ENCODE results near the gene CHST1.

Gene CHST1

DNA sequence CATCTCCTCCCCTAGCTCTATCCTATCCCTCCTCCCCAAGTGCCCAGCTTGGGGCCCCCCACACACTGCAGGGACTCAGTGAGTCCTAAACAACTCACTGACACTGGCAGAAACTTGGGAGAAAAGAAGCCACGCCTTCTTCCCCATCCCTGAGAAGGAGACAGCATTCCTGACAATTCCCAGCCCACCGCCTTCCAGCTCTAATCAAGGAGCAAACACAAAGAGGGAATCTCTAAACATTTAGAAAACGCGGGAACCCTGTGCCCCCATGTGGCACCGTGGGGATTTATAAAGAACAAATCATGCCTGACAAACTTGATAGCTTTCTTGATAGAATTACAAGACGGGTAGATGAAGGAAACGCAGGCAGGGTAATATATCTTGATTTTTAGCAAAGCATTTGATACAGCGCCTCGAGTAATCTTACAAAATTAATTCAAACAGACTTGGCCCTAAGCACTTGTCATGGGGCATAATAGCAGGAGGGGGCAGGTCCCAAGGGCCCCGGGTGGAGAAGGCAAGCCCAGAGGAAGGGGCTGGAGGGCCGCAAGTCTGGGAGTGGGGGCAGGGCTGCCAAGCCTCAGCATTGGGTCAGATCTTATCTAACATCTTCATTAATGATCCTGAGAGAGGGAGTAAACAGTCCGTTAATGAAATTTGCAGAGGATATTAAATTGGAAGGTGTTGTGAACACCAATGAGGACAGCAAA is 4.5 kb downstream of the CHST1 start:
- Histone ChIP-seq H3K27me3 (replicated peaks) (peaks cover 14% of the 10 kb centered on the region), H3K4me3 (ENCODE audit: low read depth, low read length) (no peak overlapping the region), H3K27ac (no peak overlapping the region), H3K36me3 (replicated peaks) (no peaks in the 10 kb centered on the region)
- no peak for DNase-seq
- TF ChIP-seq CTCF (IDR thresholded peaks at IDR 0.05; ENCODE audit: low read depth, low read length, missing control alignments) = no peak
- in situ Hi-C loops (cut with HindIII; ENCODE audit: low pct_ligation_motif_present, low sequenced_read_pairs) = loop anchor here (25.0 kb wide), 1 partner anchor 274 kb away; no protein-coding TSS in a partner anchor

GRCh38 chr11:45659818-45660160 is 5.6 kb downstream of the CHST1 start:
- in situ Hi-C loops (cut with HindIII; ENCODE audit: low pct_ligation_motif_present, low sequenced_read_pairs) = loop anchor here (25.0 kb wide), 1 partner anchor 272 kb away; no protein-coding TSS in a partner anchor
- Histone ChIP-seq H3K4me3 (ENCODE audit: low read depth, low read length) (no peak overlapping the region), H3K36me3 (replicated peaks) (no peaks in the 10 kb centered on the region), H3K27ac (no peak overlapping the region), H3K27me3 (replicated peaks) (peaks cover 6% of the 10 kb centered on the region)
- no peak for DNase-seq
- no peak for TF ChIP-seq CTCF (IDR thresholded peaks at IDR 0.05; ENCODE audit: low read depth, low read length, missing control alignments)

DNA sequence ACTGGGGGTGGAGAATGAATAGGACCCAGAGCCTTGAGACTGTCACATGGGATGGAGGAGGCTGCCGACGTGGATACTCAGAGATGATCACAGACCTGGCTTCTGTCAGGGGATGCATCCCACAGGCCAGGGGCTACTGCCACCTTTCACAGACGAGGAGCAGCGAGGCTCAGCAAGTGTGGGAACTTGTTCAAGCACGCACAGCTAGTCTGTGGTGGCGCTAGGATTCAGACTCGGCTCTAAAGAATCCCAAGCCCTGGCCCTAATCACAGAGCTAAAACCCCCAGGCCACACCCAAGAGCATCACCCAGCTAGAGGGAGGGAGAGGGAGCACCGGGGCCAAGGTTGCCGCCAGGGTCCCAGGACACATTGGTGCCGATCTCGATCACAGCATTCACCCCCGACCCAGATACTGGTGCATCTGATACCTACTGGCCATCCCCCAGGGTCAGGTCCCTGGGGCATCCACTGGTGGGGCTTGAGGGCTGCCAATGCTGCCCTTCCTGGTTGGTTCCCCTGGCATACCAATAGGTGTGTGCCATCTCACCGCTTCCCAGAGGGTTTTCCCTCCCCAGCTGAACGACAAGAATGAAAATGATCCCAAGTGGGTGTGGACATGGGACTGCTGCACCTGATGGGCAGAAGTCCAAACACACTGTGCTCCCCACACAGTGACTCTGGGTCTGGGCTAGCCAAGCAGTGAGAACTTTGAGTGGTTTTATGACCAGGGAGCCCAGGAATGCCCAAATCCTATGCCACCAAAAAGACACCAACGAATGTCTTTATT is 6.2 kb downstream of the CHST1 start:
- no peak for TF ChIP-seq CTCF (IDR thresholded peaks at IDR 0.05; ENCODE audit: low read depth, low read length, missing control alignments)
- in situ Hi-C loops (cut with HindIII; ENCODE audit: low pct_ligation_motif_present, low sequenced_read_pairs) = loop anchor here (25.0 kb wide), 1 partner anchor 272 kb away; no protein-coding TSS in a partner anchor
- no peak for DNase-seq
- H3K27me3 ChIP-seq (replicated peaks) = peaks cover 2% of the 10 kb centered on the region
- H3K27ac ChIP-seq = no peak overlapping the region
- no peaks in the 10 kb centered on the region for H3K36me3 ChIP-seq (replicated peaks)
- H3K4me3 ChIP-seq (ENCODE audit: low read depth, low read length) = no peak overlapping the region

- in situ Hi-C loops (cut with HindIII; ENCODE audit: low pct_ligation_motif_present, low sequenced_read_pairs) = loop anchor here (25.0 kb wide), 1 partner anchor 271 kb away; no protein-coding TSS in a partner anchor
- Histone ChIP-seq H3K4me3 (ENCODE audit: low read depth, low read length) (no peak overlapping the region), H3K36me3 (replicated peaks) (no peaks in the 10 kb centered on the region), H3K27me3 (replicated peaks) (no peaks in the 10 kb centered on the region), H3K27ac (no peak overlapping the region)
- peak; percentile 63 for DNase-seq
- no peak for TF ChIP-seq CTCF (IDR thresholded peaks at IDR 0.05; ENCODE audit: low read depth, low read length, missing control alignments)
Measured at GRCh38 chr11:45658292-45658991, 7.0 kb downstream of the CHST1 start.

DNA sequence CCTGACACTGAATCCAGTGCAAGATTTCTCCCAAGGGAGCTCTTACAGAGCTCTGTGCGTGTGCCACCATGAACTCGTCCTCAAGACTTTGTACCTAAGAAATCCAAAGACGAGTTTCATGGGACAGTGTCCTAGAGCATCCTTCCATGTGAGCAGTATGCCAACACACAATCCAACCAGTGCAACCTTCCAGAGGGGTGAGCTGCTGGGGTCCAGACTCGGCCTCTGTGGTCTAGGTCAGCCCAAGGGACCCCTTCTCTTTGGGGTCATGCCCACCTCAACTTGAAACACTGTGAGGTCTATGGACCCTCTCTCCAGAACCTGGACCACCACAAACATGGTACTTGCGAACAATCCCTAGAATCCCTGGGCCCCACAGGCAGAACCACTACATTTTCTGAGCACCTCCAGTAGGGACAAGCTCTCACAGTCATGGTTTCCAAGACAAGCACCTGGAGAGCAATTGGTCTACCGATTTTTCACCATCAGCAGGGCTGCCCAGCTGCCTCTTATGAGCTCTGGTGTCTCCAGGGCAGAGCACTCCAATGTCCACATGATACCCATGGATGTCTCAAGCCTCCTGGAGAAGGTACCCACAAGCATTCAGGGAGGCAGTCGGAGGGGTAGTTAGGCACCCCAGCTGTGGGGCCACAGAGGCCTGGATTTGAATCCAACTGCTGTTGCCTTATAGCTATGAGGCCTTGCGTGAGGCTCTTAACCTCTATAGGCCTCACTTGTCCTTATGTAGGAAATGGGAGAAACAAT is 7.7 kb downstream of the CHST1 start:
- no peak for TF ChIP-seq CTCF (IDR thresholded peaks at IDR 0.05; ENCODE audit: low read depth, low read length, missing control alignments)
- Histone ChIP-seq H3K4me3 (ENCODE audit: low read depth, low read length) (no peak overlapping the region), H3K27me3 (replicated peaks) (no peaks in the 10 kb centered on the region), H3K27ac (no peak overlapping the region), H3K36me3 (replicated peaks) (no peaks in the 10 kb centered on the region)
- DNase-seq = no peak
- in situ Hi-C loops (cut with HindIII; ENCODE audit: low pct_ligation_motif_present, low sequenced_read_pairs) = loop anchor here (25.0 kb wide), 1 partner anchor 270 kb away; no protein-coding TSS in a partner anchor
